HepG2 (cell line): ENCODE measurements around the gene SLC2A10. TPM values are rescaled to one million over a fixed set of nuclear protein-coding genes. Genes with fewer than 3 reads are reported as not detected.

ENCODE experiments used
- ATAC-seq: fragments of 200-7000 bp; cut with Tn5 transposase; 3 replicates; pipeline ENCODE4 v1.9.1; 2020; ENCODE audit warnings: mild to moderate bottlenecking, moderate library complexity
- BruUV-seq: library from RNA; stranded (reverse); fragments of 400-500 nt; replicated peaks from 2 replicates; lab custom pipeline; 2021; lab: Mats Ljungman, UMichigan
- CTCF ChIA-PET: fragments of 300-600 bp; formaldehyde crosslinking; extraction: SDS; loops from one replicate; lab custom pipeline; 2021; ENCODE audit warnings: low total read pairs, inconsistent platforms, low intra/inter-chr PET ratio; lab: Yijun Ruan, JAX
- POLR2A ChIA-PET: fragments of 350-600 bp; sonication (Branson Sonifier 250); formaldehyde crosslinking; loops from one replicate; lab custom pipeline; 2020; ENCODE audit warnings: antibody characterized with exemption, inconsistent platforms; lab: Yijun Ruan, JAX
- DNase-seq: peaks from one replicate; pipeline ENCODE4 v3.0.0-alpha.2; 2015; ENCODE audit warnings: low spot score
- FAIRE-seq: peaks from 3 replicates; lab custom pipeline; 2011; peaks lifted over from hg19 to GRCh38; lab: Jason Lieb, UNC
- H2AFZ ChIP-seq: one replicate; pipeline ENCODE4 v1.6.1; 2011; ENCODE audit warnings: low read length, inconsistent platforms
- H3K27ac ChIP-seq: fragments of 300-600 bp; 3 replicates; pipeline ENCODE4 v1.8.0; 2011; ENCODE audit warnings: mixed run types, mild to moderate bottlenecking, mixed read lengths, low read length, inconsistent platforms; ENCODE audit not compliant: insufficient read depth; ENCODE audit errors: extremely low read length
- H3K27me3 ChIP-seq, 2 experiments: fragments of 200-600 bp in 1 of 2; 2 replicates in 1 of 2; 3 replicates in 1 of 2; pipeline versions ENCODE4 v1.6.0 to v1.8.0; 2011; ENCODE audit warnings: low read length in 2 of 2, mild to moderate bottlenecking in 2 of 2, moderate library complexity in 2 of 2, inconsistent platforms in 1 of 2; ENCODE audit not compliant: insufficient read depth in 2 of 2, control insufficient read depth in 1 of 2
- H3K36me3 ChIP-seq, 2 experiments: fragments of 200-600 bp in 1 of 2; replicated peaks in 1 of 2; 2 replicates in 1 of 2; 3 replicates in 1 of 2; pipeline versions ENCODE4 v1.5.1 to v1.8.0; 2011; ENCODE audit warnings: low read length in 2 of 2, inconsistent platforms in 1 of 2; ENCODE audit not compliant: insufficient read depth in 2 of 2, control insufficient read depth in 1 of 2
- H3K4me1 ChIP-seq: 2 replicates; pipeline ENCODE4 v1.5.1; 2012; ENCODE audit warnings: low read length, inconsistent platforms; ENCODE audit not compliant: insufficient read depth
- H3K4me2 ChIP-seq: 2 replicates; pipeline ENCODE4 v1.6.0; 2011; ENCODE audit warnings: low read depth, low read length, inconsistent platforms
- H3K4me3 ChIP-seq, 3 experiments: fragments of 200-600 bp in 1 of 3; sonication (generic), shearing (Covaris generic) in 1 of 3; replicated peaks in 1 of 3; 2 replicates each; pipeline ENCODE4 v1.5.1; 2011 to 2016; ENCODE audit warnings: low read length in 3 of 3, inconsistent platforms in 2 of 3, low read depth in 2 of 3, mild to moderate bottlenecking in 2 of 3, control low read depth in 1 of 3, mixed read lengths in 1 of 3; ENCODE audit not compliant: insufficient read depth in 1 of 3
- H3K79me2 ChIP-seq: one replicate; pipeline ENCODE4 v1.6.1; 2011; ENCODE audit warnings: low read length, inconsistent platforms; ENCODE audit not compliant: insufficient read depth
- H3K9ac ChIP-seq: 2 replicates; pipeline ENCODE4 v1.6.0; 2011; ENCODE audit warnings: mild to moderate bottlenecking, low read depth, low read length, inconsistent platforms; ENCODE audit not compliant: insufficient read depth
- H3K9me3 ChIP-seq: 2 replicates; pipeline ENCODE4 v1.5.1; 2012; ENCODE audit warnings: mild to moderate bottlenecking, low read length
- H4K20me1 ChIP-seq: 2 replicates; pipeline ENCODE4 v1.6.0; 2011; ENCODE audit warnings: inconsistent platforms, mild to moderate bottlenecking, low read length, moderate library complexity; ENCODE audit not compliant: insufficient read depth
- ADNP ChIP-seq: sonication (generic); formaldehyde crosslinking; IDR thresholded peaks from 2 replicates; pipeline ENCODE4 v1.4.0; 2020; ENCODE audit warnings: missing genetic modification reagents
- EP300 ChIP-seq, 3 experiments: sonication (generic) in 1 of 3; formaldehyde crosslinking in 1 of 3; IDR thresholded peaks; 2 replicates each; pipeline versions ENCODE4 v1.5.1 to v1.6.1; 2011 to 2020; ENCODE audit warnings: low read depth in 2 of 3, low read length in 2 of 3, borderline replicate concordance in 1 of 3, improper control_type of control experiment in 1 of 3, mild to moderate bottlenecking in 1 of 3, missing genetic modification reagents in 1 of 3, moderate library complexity in 1 of 3
- FOXO1 ChIP-seq: sonication (generic); formaldehyde crosslinking; IDR thresholded peaks from 2 replicates; pipeline ENCODE4 v1.4.0; 2020; ENCODE audit warnings: missing genetic modification reagents
- HNF1B ChIP-seq: sonication (generic); formaldehyde crosslinking; IDR thresholded peaks from 2 replicates; pipeline ENCODE4 v1.5.1; 2020; ENCODE audit warnings: mild to moderate bottlenecking, moderate library complexity, missing genetic modification reagents
- KDM3A ChIP-seq: IDR thresholded peaks from 2 replicates; pipeline ENCODE4 v1.6.1; 2018; ENCODE audit warnings: low read depth, missing compliant biosample characterization
- KDM6A ChIP-seq: IDR thresholded peaks from 2 replicates; pipeline ENCODE4 v1.6.1; 2016; ENCODE audit warnings: low read depth
- NONO ChIP-seq, 2 experiments: fragments of 450-650 bp in 1 of 2; sonication (generic) in 1 of 2; formaldehyde crosslinking in 1 of 2; IDR thresholded peaks in 1 of 2; conservative IDR thresholded peaks in 1 of 2; 2 replicates each; pipeline versions ENCODE4 v1.6.1 to v1.8.0; 2017 to 2022; ENCODE audit warnings: mild to moderate bottlenecking in 1 of 2, missing genetic modification reagents in 1 of 2, moderate library complexity in 1 of 2
- NR1H2 ChIP-seq: sonication (generic); formaldehyde crosslinking; IDR thresholded peaks from 2 replicates; pipeline ENCODE4 v1.8.1; 2022; ENCODE audit warnings: low read depth, missing genetic modification reagents, borderline replicate concordance
- PRDM15 ChIP-seq: sonication (generic); formaldehyde crosslinking; IDR thresholded peaks from 2 replicates; pipeline ENCODE4 v1.4.0; 2020; ENCODE audit warnings: missing genetic modification reagents
- SP1 ChIP-seq, 2 experiments: fragments of 450-650 bp in 1 of 2; sonication (generic) in 1 of 2; formaldehyde crosslinking in 1 of 2; IDR thresholded peaks; 2 replicates each; pipeline versions ENCODE4 v1.4.0 to v1.6.1; 2016 to 2020; ENCODE audit warnings: missing genetic modification reagents in 1 of 2
- SRSF4 ChIP-seq: fragments of 200-400 bp; formaldehyde crosslinking; IDR thresholded peaks from one replicate; pipeline ENCODE4 v1.6.1; 2018; ENCODE audit warnings: mild to moderate bottlenecking, low read depth, low read length, moderate library complexity; ENCODE audit not compliant: poor library complexity, severe bottlenecking
- ZBTB38 ChIP-seq: sonication (generic); formaldehyde crosslinking; IDR thresholded peaks from 2 replicates; pipeline ENCODE4 v1.5.1; 2020; ENCODE audit warnings: mild to moderate bottlenecking, missing genetic modification reagents
- ZIK1 ChIP-seq: sonication (generic); formaldehyde crosslinking; IDR thresholded peaks from 2 replicates; pipeline ENCODE4 v1.5.0; 2020; ENCODE audit warnings: mild to moderate bottlenecking, low read depth, missing genetic modification reagents, borderline replicate concordance
- ZMYM2 ChIP-seq: sonication (generic); formaldehyde crosslinking; IDR thresholded peaks from 2 replicates; pipeline ENCODE4 v1.8.0; 2022; ENCODE audit warnings: mild to moderate bottlenecking, missing genetic modification reagents
- ZNF383 ChIP-seq: sonication (generic); formaldehyde crosslinking; IDR thresholded peaks from 2 replicates; pipeline ENCODE4 v1.4.0; 2020; ENCODE audit warnings: missing genetic modification reagents, mild to moderate bottlenecking, borderline replicate concordance
- ZNF558 ChIP-seq: sonication (generic); formaldehyde crosslinking; IDR thresholded peaks from 2 replicates; pipeline ENCODE4 v1.9.0; 2022; ENCODE audit warnings: mild to moderate bottlenecking, missing genetic modification reagents, borderline replicate concordance
- ZNF605 ChIP-seq: sonication (generic); formaldehyde crosslinking; IDR thresholded peaks from 2 replicates; pipeline ENCODE4 v1.8.0; 2022; ENCODE audit warnings: mild to moderate bottlenecking, missing genetic modification reagents
- WGBS: methylation state at CpG from one replicate; pipeline ENCODE4 v1.1.6; 2017; ENCODE audit warnings: low lambda C conversion rate; 5-methylcytosine and 5-hydroxymethylcytosine counted together
- in situ Hi-C: cut with HindIII; loops from 2 replicates; pipeline ENCODE4 v1.10.0; 2017; ENCODE audit warnings: low pct_unique_long_range_greater_than_20kb; ENCODE audit not compliant: extremely low pct_ligation_motif_present
- intact Hi-C: fragments of 100-400 bp; cut with micrococcal nuclease; formaldehyde crosslinking; loops from one replicate; pipeline ENCODE4 v1.10.0; 2022; ENCODE audit not compliant: unreplicated experiment
- polyA plus RNA-seq, 8 experiments: library from polyadenylated mRNA; depleted of rRNA in 3 of 8; stranded (reverse) in 7 of 8; unstranded in 1 of 8; fragments of >200 nt; fragmentation: Illumina TruSeq in 4 of 8; extraction: Trizol in 4 of 8; gene quantifications; 2 replicates each; pipeline versions ENCODE4 v1.2.1 to v1.2.3, GENCODE V29; 2011 to 2016; ENCODE audit warnings: low read depth in 4 of 8, missing spikeins in 1 of 8, mixed read lengths in 1 of 8; ENCODE audit not compliant: insufficient read depth in 1 of 8
- total RNA-seq, 5 experiments: library from RNA; depleted of rRNA; stranded (reverse); fragments of >200 nt; fragmentation: Illumina TruSeq; extraction: Trizol; gene quantifications; 2 replicates each; pipeline ENCODE4 v1.2.3, GENCODE V29; 2016; ENCODE audit warnings: low read depth in 1 of 5

SLC2A10 gene
- total and polyA plus RNA-seq, 2 of the 13 experiments (the other 11 are each of a cell fraction or from before 2014, with no cell fraction given): 16.0 to 18.4 TPM

GRCh38 chr20:46678516-46678915 lies 30.9 kb upstream of the SLC2A10 start (continued):
- TF ChIP-seq ZNF605 (CRISPR knock-in tag) (0 out of 2 replicates have a peak, but pooled peaks have one; percentile 33), KDM3A (CRISPR knock-in tag) (no peak), NR1H2 (CRISPR knock-in tag) (no peak), ZIK1 (CRISPR knock-in tag) (no peak)

GRCh38 chr20:46680684-46681031 lies 28.8 kb upstream of the SLC2A10 start:
- Histone ChIP-seq H3K4me2 (no peak overlapping the region), H3K27ac (no peak overlapping the region), H3K9me3 (no peaks in the 10 kb centered on the region), H3K9ac (no peak overlapping the region), H3K27me3 (no peaks in the 10 kb centered on the region), H3K4me1 (peaks cover 88% of the 10 kb centered on the region), H3K79me2 (peaks cover 7% of the 10 kb centered on the region), H2AFZ (no peak overlapping the region), H3K36me3 (peaks cover 0 to 1% of the 10 kb centered on the region in 2 experiments; a peak in 1 of 5 replicates), H3K4me3 (no peak overlapping the region), H4K20me1 (no peaks in the 10 kb centered on the region)
- CTCF ChIA-PET: interaction anchor here (1.1 to 3.6 kb wide), 9 partner anchors 19 to 159 kb away, joined by 3 to 61 read pairs (median 13); partner anchors contain the start of gene SLC13A3
- intact Hi-C loops (loop anchor here (1.0 to 2.0 kb wide), 5 partner anchors 30 to 159 kb away; partner anchors contain the start of gene SLC13A3), in situ Hi-C loops (loop anchor here (5.0 kb wide), 3 partner anchors 33 to 158 kb away; no protein-coding TSS in a partner anchor)
- ATAC-seq: no peak; the same call in 2 of the 3 replicates
- 85% methylated on average over 2 of the region's 2 CpGs for WGBS
- DNase-seq: no peak
- POLR2A ChIA-PET: interaction anchor here (0.7 to 5.0 kb wide), 6 partner anchors 9 to 42 kb away, joined by 3 to 27 read pairs (median 4); no protein-coding TSS in a partner anchor
- BruUV-seq: no TSS peak
- no peak for FAIRE-seq
- 0 out of 2 replicates have a peak, but pooled peaks have one; percentile 43 for TF ChIP-seq ZBTB38 (CRISPR knock-in tag)
- TF ChIP-seq SP1 (IDR thresholded peaks at IDR 0.05): no peak
- no peak for TF ChIP-seq SP1 (CRISPR knock-in tag; IDR thresholded peaks at IDR 0.05)
- peak; percentile 35; the same call in 1 of the 2 replicates for TF ChIP-seq FOXO1 (CRISPR knock-in tag)
- no peak for TF ChIP-seq SRSF4
- TF ChIP-seq ADNP (CRISPR knock-in tag): peak; percentile 90
- no peak for TF ChIP-seq ZNF383 (CRISPR knock-in tag)
- no peak for TF ChIP-seq KDM6A (CRISPR knock-in tag)
- TF ChIP-seq PRDM15: no peak
- TF ChIP-seq EP300 (IDR thresholded peaks at IDR 0.05; ENCODE audit: low read depth in 2 of 2, low read length in 2 of 2): no peak
- peak; percentile 29; the same call in 1 of the 2 replicates for TF ChIP-seq EP300 (CRISPR knock-in tag; IDR thresholded peaks at IDR 0.05; ENCODE audit: borderline replicate concordance)
- no peak for TF ChIP-seq ZNF558 (CRISPR knock-in tag)
- TF ChIP-seq NONO (IDR thresholded peaks at IDR 0.05): no peak
- TF ChIP-seq NONO (CRISPR knock-in tag; conservative IDR thresholded peaks at IDR 0.05): peak; percentile 58; the same call in 1 of the 2 replicates
- TF ChIP-seq HNF1B (CRISPR knock-in tag): no peak
- TF ChIP-seq ZMYM2 (CRISPR knock-in tag): peak; percentile 78; the same call in 1 of the 2 replicates
